GM18520 (cell line): ENCODE measurements around the gene HLA-B.

Experiments used
- ATAC-seq: cut with Tn5 transposase; IDR thresholded peaks from one replicate; pipeline ENCODE4 v1.9.1; 2021; ENCODE audit not compliant: unreplicated experiment

HLA-B gene

GRCh38 chr6:31308050-31308844 lies 48.7 kb downstream of the HLA-B start:
- ATAC-seq = no peak

GRCh38 chr6:31307669-31308049 lies 49.3 kb downstream of the HLA-B start:
- ATAC-seq = no peak

GRCh38 chr6:31305703-31306219 lies 51.2 kb downstream of the HLA-B start:
- ATAC-seq = no peak

GRCh38 chr6:31304683-31305082 lies 52.3 kb downstream of the HLA-B start:
- ATAC-seq = no peak
